ENCODE data around the gene CLCF1. TPM values are rescaled to one million over a fixed set of nuclear protein-coding genes. Genes with fewer than 3 reads are reported as not detected.
A peak's percentile ranks its signal among the peaks of the same experiment; 100 is the strongest.

The CLCF1 gene
- total and polyA plus RNA-seq, 9 donors, result 2.5 to 22.9 (median 5.0) TPM

DNA sequence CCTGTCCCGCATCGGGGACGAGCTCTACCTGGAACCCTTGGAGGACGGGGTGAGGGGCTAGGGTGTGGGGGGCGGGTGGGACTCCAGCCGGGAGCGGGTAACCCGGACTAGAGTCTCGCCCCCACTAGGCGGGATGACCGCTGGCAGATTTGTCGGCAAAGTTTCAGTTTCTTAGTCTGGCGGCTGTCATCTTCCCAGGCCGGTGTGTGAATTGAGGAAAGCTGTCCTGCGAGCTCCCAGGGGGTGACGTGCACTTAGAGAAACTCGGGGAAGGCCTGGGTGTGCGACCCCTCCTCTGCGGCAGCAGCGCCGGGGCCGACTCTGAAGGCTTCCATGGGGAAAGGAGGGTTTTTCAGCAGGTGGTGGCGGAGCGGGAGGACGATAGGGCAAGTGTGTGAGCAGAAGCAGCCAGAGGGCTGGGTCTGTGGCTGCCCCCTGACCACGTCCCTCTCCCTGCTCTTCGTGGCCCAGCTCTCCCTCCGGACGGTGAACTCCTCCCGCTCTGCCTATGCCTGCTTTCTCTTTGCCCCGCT, 18.9 kb upstream of the CLCF1 start:
- H3K4me1 ChIP-seq (ENCODE audit: insufficient read depth), result peaks cover 3% of the 10 kb centered on the region
- 6 to 7% (median 7%) methylated on average over 30 to 31 of the region's 31 CpGs for WGBS, 3 donors
- H3K27ac ChIP-seq, result peak overlapping the region; percentile 12 to 62
- no peaks in the 10 kb centered on the region for H3K27me3 ChIP-seq
- H3K4me3 ChIP-seq, result peak overlapping the region; percentile 56
- H3K36me3 ChIP-seq, result no peaks in the 10 kb centered on the region
- intact Hi-C loops (cut with DNase I), result loop anchor here in 1 of 4 donors (10.0 kb wide), 1 partner anchor 117 kb away; no protein-coding TSS in a partner anchor
- no peak for TF ChIP-seq POLR2A (IDR thresholded peaks at IDR 0.05)
- no peak for TF ChIP-seq EP300 (IDR thresholded peaks at IDR 0.05)
- TF ChIP-seq, protein P1, sequence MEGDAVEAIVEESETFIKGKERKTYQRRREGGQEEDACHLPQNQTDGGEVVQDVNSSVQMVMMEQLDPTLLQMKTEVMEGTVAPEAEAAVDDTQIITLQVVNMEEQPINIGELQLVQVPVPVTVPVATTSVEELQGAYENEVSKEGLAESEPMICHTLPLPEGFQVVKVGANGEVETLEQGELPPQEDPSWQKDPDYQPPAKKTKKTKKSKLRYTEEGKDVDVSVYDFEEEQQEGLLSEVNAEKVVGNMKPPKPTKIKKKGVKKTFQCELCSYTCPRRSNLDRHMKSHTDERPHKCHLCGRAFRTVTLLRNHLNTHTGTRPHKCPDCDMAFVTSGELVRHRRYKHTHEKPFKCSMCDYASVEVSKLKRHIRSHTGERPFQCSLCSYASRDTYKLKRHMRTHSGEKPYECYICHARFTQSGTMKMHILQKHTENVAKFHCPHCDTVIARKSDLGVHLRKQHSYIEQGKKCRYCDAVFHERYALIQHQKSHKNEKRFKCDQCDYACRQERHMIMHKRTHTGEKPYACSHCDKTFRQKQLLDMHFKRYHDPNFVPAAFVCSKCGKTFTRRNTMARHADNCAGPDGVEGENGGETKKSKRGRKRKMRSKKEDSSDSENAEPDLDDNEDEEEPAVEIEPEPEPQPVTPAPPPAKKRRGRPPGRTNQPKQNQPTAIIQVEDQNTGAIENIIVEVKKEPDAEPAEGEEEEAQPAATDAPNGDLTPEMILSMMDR (IDR thresholded peaks at IDR 0.05), result no peak
- no peaks in the 10 kb centered on the region for H3K9me3 ChIP-seq
- no peak for DNase-seq

DNA sequence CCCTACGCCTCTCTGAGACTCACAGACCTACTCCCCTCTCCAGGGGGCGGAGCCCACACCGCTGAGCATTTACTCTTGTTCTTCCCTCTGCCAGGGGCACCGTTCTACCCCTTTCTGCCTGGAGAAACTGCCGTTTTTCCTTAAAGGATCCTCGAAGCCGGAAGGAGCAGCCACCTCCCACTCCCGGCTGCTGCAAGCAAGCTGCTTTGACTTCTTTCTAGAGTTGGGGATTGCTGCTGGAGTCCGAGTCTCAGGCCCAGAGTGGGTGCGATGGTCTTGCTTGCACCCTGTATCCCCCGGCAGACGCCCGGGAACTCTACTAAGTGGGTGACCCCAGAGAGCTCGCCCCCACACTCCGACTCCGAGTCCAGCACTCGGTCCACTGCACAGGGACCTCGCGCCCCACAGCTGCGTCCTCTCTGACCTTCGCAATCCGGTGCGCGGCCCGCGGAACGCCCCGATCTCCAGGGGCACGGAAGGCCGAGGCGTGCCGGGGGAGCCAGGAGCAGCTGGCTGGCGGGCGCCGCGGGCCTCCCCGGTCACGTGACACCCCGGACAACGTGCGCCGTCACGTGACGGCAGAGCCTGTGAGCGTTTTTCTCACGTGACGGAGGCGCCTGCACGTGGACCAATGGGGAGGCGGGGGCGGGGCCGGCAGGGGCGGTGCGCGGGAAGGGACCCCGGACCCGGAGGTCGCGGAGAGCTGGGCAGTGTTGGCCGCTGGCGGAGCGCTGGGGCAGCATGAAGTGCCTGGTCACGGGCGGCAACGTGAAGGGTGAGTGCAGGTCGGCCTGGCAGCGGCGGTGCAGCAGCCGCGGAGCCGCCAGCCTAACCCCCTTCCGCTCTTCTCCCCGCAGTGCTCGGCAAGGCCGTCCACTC, 18.1 kb upstream of the CLCF1 start, which contains the start of gene RAD9A:
TSS of gene RAD9A (plus strand) at position 683 of the 879 bp plus-strand sequence. CDS start at position 742, 59 bp downstream.
- peak within 1 kb of the TSS; percentile 62 to 73 for H3K27ac ChIP-seq
- H3K4me3 ChIP-seq, result peak within 1 kb of the TSS; percentile 56
- H3K4me1 ChIP-seq (ENCODE audit: insufficient read depth), result peaks cover 3% of the 10 kb centered on the region
- H3K9me3 ChIP-seq, result no peaks in the 10 kb centered on the region
- intact Hi-C loops (cut with DNase I), result loop anchor here in 1 of 4 donors (10.0 kb wide), 1 partner anchor 117 kb away; no protein-coding TSS in a partner anchor
- peak; percentile 94 to 97 (median 95) for DNase-seq
- no peaks in the 10 kb centered on the region for H3K27me3 ChIP-seq
- TF ChIP-seq, protein P1 (IDR thresholded peaks at IDR 0.05), result peak in 1 of 3 donors; percentile 37
- TF ChIP-seq EP300 (IDR thresholded peaks at IDR 0.05) (peak; percentile 71), POLR2A (IDR thresholded peaks at IDR 0.05) (peak; percentile 29)
- WGBS, 3 donors, result 0 to 1% (median 0%) methylated on average over 32 to 75 of the region's 75 CpGs
- no peaks in the 10 kb centered on the region for H3K36me3 ChIP-seq

DNA sequence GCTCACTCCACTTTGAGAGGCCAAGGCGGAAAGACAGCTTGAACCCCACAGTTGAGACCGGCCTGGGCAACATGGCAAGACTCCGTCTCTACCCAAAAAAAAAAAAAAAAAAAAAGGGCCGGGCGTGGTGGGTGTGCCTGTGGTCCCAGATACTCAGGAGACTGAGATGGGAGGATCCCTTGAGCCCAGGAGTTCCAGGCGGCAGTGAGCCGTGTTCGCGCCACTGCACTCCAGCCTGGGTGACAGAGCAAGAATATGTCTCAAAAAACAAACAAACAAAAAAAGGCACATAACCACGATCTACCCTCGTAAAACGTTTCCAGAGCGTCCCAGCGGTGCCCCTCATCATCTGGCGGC, 17.5 kb upstream of the CLCF1 start:
- no peaks in the 10 kb centered on the region for H3K9me3 ChIP-seq
- DNase-seq, result no peak
- no peaks in the 10 kb centered on the region for H3K36me3 ChIP-seq
- TF ChIP-seq, protein P1 (IDR thresholded peaks at IDR 0.05), result no peak
- TF ChIP-seq POLR2A (IDR thresholded peaks at IDR 0.05), result no peak
- no peak for TF ChIP-seq EP300 (IDR thresholded peaks at IDR 0.05)
- H3K27me3 ChIP-seq, result no peaks in the 10 kb centered on the region
- peaks cover 3% of the 10 kb centered on the region for H3K4me1 ChIP-seq (ENCODE audit: insufficient read depth)
- peak overlapping the region in 1 of 2 donors; percentile 73 for H3K27ac ChIP-seq
- intact Hi-C loops (cut with DNase I), result loop anchor here in 1 of 4 donors (10.0 kb wide), 1 partner anchor 116 kb away; no protein-coding TSS in a partner anchor
- 6 to 10% (median 9%) methylated on average over 15 of the region's 15 CpGs for WGBS, 3 donors
- peak overlapping the region; percentile 56 for H3K4me3 ChIP-seq

DNA sequence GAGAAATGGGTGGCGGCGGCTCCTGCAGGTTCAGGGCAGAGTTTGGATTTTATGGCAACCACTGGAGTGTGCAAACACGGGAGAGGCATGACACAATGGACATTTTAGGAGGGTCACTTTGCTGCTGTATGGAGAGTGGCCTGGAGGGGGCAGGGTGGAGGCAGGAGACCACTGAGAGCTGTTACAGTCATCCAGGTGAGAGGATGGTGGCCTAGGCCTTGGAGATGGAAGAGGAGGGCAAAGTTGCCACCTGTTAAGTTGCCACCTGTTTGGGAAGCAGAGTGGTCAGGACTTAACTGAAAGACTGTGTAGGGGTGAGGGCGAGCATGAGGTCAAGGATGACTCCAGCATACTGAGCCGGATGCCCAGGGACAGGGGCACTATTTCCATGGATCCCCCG, 16.1 kb upstream of the CLCF1 start:
- Histone ChIP-seq H3K27ac (no peak overlapping the region), H3K27me3 (no peaks in the 10 kb centered on the region), H3K4me1 (ENCODE audit: insufficient read depth) (peaks cover 3% of the 10 kb centered on the region), H3K4me3 (no peak overlapping the region), H3K36me3 (no peaks in the 10 kb centered on the region), H3K9me3 (no peaks in the 10 kb centered on the region)
- no peak for DNase-seq
- 58 to 69% (median 65%) methylated on average over 6 of the region's 6 CpGs for WGBS, 3 donors
- intact Hi-C loops (cut with DNase I), result loop anchor here in 1 of 4 donors (5.0 kb wide), 1 partner anchor 37 kb away; the partner anchor contains the start of gene POLD4
- no peak for TF ChIP-seq POLR2A (IDR thresholded peaks at IDR 0.05)
- TF ChIP-seq, protein P1 (IDR thresholded peaks at IDR 0.05), result peak in 1 of 3 donors; percentile 17
